ENCODE measurements around the gene CCNO. TPM values are rescaled to one million over a fixed set of nuclear protein-coding genes. Genes with fewer than 3 reads are reported as not detected.

CCNO gene
- total and polyA plus RNA-seq, 11 donors, result 0.04 to 0.36 (median 0.23) TPM; not detected in 8

DNA sequence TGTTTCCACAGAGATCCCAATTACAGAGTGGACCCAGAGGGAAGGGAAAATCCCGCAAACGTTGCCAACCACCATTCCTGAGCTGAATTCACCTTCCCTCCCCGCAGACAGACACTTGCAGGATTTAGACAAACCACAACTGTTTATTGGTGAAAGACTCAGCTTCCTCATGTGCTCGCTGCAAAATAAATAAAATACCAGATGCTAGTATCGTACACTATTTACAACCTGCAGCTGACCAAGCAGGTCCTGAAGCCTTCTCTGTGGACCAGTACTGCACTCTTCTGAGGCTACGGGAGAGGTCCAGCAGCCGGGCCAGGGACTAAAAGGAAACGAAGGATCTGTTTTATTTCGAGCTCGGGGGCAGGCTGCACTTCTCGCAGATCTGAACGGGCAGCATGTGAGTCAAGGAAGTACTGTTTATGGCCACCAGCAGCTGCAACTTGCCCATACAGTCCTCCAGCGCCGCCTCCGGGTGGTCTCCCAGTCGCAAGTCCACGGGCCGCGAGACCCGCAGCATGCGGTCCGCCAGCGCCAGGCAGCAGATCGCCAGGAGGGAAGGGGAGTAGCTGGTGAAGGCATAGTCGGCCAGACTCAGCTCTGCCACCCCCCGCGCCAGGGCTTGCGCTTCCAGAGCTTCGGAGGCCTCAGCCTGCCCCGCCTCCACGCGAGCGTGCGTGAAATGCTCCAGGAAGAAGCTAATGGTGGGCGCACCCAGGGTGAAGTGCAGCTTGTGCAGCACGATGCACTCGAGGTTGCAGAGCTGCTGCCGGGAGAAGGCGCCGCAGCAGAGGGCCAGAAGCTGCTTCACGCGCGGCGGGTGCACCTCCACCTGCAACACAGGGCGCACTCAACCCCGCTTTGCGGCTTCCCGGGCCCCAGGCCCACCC lies 2.1 kb downstream of the CCNO start:
- H3K36me3 ChIP-seq, result no peaks in the 10 kb centered on the region
- no peaks in the 10 kb centered on the region for H3K9me3 ChIP-seq
- 3 to 4% (median 3%) methylated on average over 31 to 48 of the region's 48 CpGs for WGBS, 4 donors
- TF ChIP-seq CTCF (IDR thresholded peaks at IDR 0.05), result no peak
- no peak for TF ChIP-seq POLR2A (IDR thresholded peaks at IDR 0.05)
- intact Hi-C loops (cut with DNase I), result loop anchor here in 7 of 10 donors (5.0 to 10.0 kb wide), 3 partner anchors 54 to 59 kb away; partner anchors contain the start of gene CDC20B (in 3 of the 7)
- peak overlapping the region; percentile 1 to 67 (median 43) for H3K4me3 ChIP-seq
- H3K27ac ChIP-seq, result no peak overlapping the region
- H3K27me3 ChIP-seq, result peaks cover 59 to 100% (median 93%) of the 10 kb centered on the region in 9 donors
- DNase-seq (no peak), ATAC-seq (no peak)
- peaks cover 6 to 61% (median 46%) of the 10 kb centered on the region in 12 donors for H3K4me1 ChIP-seq

GRCh38 chr5:55230086-55230629 lies 3.2 kb downstream of the CCNO start:
- TF ChIP-seq POLR2A (IDR thresholded peaks at IDR 0.05), result no peak
- TF ChIP-seq CTCF (IDR thresholded peaks at IDR 0.05), result no peak
- Histone ChIP-seq H3K9me3 (no peaks in the 10 kb centered on the region), H3K36me3 (no peaks in the 10 kb centered on the region), H3K27me3 (peaks cover 62 to 100% (median 99%) of the 10 kb centered on the region in 9 donors), H3K4me3 (no peak overlapping the region), H3K4me1 (peaks cover 6 to 61% (median 46%) of the 10 kb centered on the region in 12 donors), H3K27ac (no peak overlapping the region)
- intact Hi-C loops (cut with DNase I), result loop anchor here in 7 of 10 donors (5.0 to 10.0 kb wide), 3 partner anchors 53 to 58 kb away; partner anchors contain the start of gene CDC20B (in 3 of the 7)
- 27 to 31% (median 30%) methylated on average over 8 of the region's 8 CpGs for WGBS, 4 donors
- ATAC-seq, result no peak
- DNase-seq, result no peak

DNA sequence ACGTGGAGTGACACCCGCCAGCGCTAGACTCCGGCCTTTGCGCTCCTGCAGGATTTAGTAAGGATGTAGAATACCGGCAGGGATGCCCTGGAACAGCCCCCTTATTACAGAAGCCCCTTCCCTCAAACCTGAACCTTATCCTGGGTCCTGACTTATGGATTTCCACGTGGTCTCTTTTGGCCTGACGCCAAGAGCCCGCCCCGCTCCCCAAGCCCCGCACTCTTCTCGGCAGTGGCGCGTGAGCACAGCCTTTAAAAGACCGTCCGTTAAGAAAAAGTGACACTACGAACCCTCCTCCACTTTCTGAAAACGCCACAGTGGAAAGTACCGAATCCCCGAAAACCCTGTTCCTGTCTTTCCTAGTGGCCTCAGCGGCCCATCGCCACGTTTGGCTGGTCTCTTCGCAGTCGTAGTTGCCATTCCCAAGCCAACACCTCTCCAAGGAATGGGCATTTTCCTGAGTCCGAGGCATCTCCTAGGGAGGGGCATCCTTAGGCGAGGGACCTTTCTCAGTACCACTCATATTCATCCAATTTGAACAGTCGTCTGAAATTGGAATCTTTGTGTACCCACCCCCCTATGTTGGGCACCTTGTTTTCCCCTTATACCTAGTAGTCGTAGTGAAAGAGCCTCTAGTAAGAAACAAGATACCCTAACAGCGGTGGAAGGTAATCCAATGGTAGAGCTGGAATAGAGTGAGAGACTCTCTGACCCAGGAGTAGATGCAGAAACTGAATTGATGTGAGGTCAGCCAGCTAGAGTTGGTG lies 5.6 kb downstream of the CCNO start:
- no peak for TF ChIP-seq POLR2A (IDR thresholded peaks at IDR 0.05)
- no peaks in the 10 kb centered on the region for H3K9me3 ChIP-seq
- 4 to 8% (median 7%) methylated on average over 23 to 30 of the region's 30 CpGs for WGBS, 4 donors
- no peaks in the 10 kb centered on the region for H3K36me3 ChIP-seq
- H3K4me3 ChIP-seq, result peak overlapping the region; percentile 16 to 52 (median 38)
- DNase-seq (no peak), ATAC-seq (no peak)
- H3K4me1 ChIP-seq, result peaks cover under 1 to 47% (median 31%) of the 10 kb centered on the region in 12 donors
- intact Hi-C loops (cut with DNase I), result loop anchor here in 2 of 10 donors (5.0 to 10.0 kb wide), 2 partner anchors 51 to 53 kb away; partner anchors contain the start of gene CDC20B (in 1 of the 2)
- H3K27ac ChIP-seq, result no peak overlapping the region
- peaks cover 72 to 100% (median 100%) of the 10 kb centered on the region in 9 donors for H3K27me3 ChIP-seq

DNA sequence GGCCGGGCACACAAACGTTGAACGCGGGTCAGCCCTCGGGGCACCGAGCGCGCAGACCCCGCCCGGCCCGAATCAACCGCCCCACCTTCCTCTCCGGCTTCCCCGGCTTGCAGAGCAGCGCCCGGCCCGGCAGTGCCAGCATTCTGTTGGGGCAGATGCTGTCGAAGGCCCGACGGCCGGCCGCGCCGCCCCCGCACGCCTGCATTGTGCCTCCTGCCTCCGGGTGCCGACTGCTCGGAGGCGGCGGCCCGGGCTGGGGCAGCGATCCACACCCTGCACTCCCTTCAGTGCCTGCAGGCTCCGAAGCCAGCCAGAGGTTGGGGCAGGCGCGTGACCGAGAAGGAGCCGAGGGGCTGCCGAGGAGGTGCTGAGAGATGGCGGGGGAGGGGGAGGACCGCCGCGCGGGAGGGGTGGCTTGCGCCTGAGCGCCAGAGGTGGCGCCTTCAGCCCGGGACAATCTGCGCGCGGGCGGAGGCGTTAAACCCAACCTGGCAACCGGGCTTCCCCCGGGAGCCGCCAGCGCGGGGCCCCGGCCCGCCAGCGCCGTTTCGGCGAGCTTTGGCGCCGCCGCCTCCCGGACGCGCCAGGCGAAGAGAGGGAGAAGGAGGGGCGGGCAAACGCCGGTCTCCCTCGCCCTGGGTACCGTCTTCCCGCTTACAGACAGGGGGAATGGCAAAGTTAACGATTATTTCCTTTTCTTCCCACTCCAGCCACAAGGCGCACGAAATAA lies 6.3 kb downstream of the CCNO start, which contains the start of gene MCIDAS:
MCIDAS (minus strand) TSS at position 382 of the 730 bp plus-strand sequence; CDS start at position 205, 177 bp downstream.
- H3K4me3 ChIP-seq, result peak within 1 kb of the TSS; percentile 16 to 52 (median 38)
- no peak within 1 kb of the TSS for H3K27ac ChIP-seq
- ATAC-seq, result peak in 3 of 4 donors; percentile 15 to 63 (median 48)
- no peaks in the 10 kb centered on the region for H3K36me3 ChIP-seq
- intact Hi-C loops (cut with DNase I), result loop anchor here in 2 of 10 donors (5.0 to 10.0 kb wide), 2 partner anchors 50 to 52 kb away; partner anchors contain the start of gene CDC20B (in 1 of the 2)
- WGBS, 4 donors, result 1 to 2% (median 1%) methylated on average over 28 to 80 of the region's 80 CpGs
- H3K9me3 ChIP-seq, result no peaks in the 10 kb centered on the region
- peaks cover 71 to 100% (median 100%) of the 10 kb centered on the region in 9 donors for H3K27me3 ChIP-seq
- DNase-seq, result peak in 2 of 5 donors; percentile 28 to 61
- TF ChIP-seq POLR2A (IDR thresholded peaks at IDR 0.05), result no peak
- TF ChIP-seq CTCF (IDR thresholded peaks at IDR 0.05), result peak in 3 of 12 donors; percentile 10 to 29 (median 16)
- peaks cover 0 to 41% (median 24%) of the 10 kb centered on the region in 12 donors for H3K4me1 ChIP-seq
